WTC11 (cell line): Measurements from ENCODE around the gene HOXB8. TPM values are rescaled to one million over a fixed set of nuclear protein-coding genes. Genes with fewer than 3 reads are reported as not detected.
A peak's percentile ranks its signal among the peaks of the same experiment; 100 is the strongest.

Experiments
- ATAC-seq: fragments of 200-7000 bp; cut with Tn5 transposase; 2 replicates; pipeline ENCODE4 v1.10.0; 2021; ENCODE audit warnings: mild to moderate bottlenecking, moderate library complexity
- CTCF ChIA-PET: fragments of 300-600 bp; sonication (Branson Sonifier 250); formaldehyde crosslinking; loops from one replicate; lab custom pipeline; 2021; ENCODE audit warnings: antibody characterized with exemption; lab: Charles Lee
- POLR2A ChIA-PET: fragments of 350-600 bp; sonication (Branson Sonifier 250); formaldehyde crosslinking; loops from one replicate; lab custom pipeline; 2021; ENCODE audit warnings: antibody characterized with exemption; lab: Charles Lee
- DNase-seq: peaks from one replicate; pipeline ENCODE4 v3.0.0; 2021; ENCODE audit warnings: low spot score
- H3K27ac Mint-ChIP-seq: 2 replicates; pipeline ENCODE4 v1.8.0; 2021; ENCODE audit warnings: mixed read lengths
- H3K27me3 Mint-ChIP-seq: 2 replicates; pipeline ENCODE4 v1.8.0; 2021; ENCODE audit warnings: low read depth, mild to moderate bottlenecking, moderate library complexity, mixed read lengths
- H3K36me3 Mint-ChIP-seq: 2 replicates; pipeline ENCODE4 v1.8.0; 2021; ENCODE audit warnings: mixed read lengths
- H3K4me1 Mint-ChIP-seq: 2 replicates; pipeline ENCODE4 v1.8.0; 2022; ENCODE audit warnings: mixed read lengths
- H3K4me3 Mint-ChIP-seq: 2 replicates; pipeline ENCODE4 v1.8.0; 2021; ENCODE audit warnings: mild to moderate bottlenecking, moderate library complexity, mixed read lengths
- H3K9me3 Mint-ChIP-seq: 2 replicates; pipeline ENCODE4 v1.8.0; 2021; ENCODE audit warnings: mixed read lengths
- ATF2 ChIP-seq: sonication (generic); formaldehyde crosslinking; IDR thresholded peaks from 2 replicates; pipeline ENCODE4 v1.8.1; 2022; ENCODE audit warnings: low read depth, missing genetic modification reagents, borderline replicate concordance
- E2F5 ChIP-seq: sonication (generic); formaldehyde crosslinking; IDR thresholded peaks from 2 replicates; pipeline ENCODE4 v1.8.1; 2022; ENCODE audit warnings: mild to moderate bottlenecking, moderate library complexity, missing genetic modification reagents
- ESRRA ChIP-seq: sonication (generic); formaldehyde crosslinking; IDR thresholded peaks from 2 replicates; pipeline ENCODE4 v1.8.1; 2022; ENCODE audit warnings: mild to moderate bottlenecking, missing genetic modification reagents, borderline replicate concordance
- FOXJ3 ChIP-seq: sonication (generic); formaldehyde crosslinking; IDR thresholded peaks from 2 replicates; pipeline ENCODE4 v1.9.0; 2021; ENCODE audit warnings: missing genetic modification reagents, mild to moderate bottlenecking, borderline replicate concordance
- FOXP4 ChIP-seq: sonication (generic); formaldehyde crosslinking; IDR thresholded peaks from 2 replicates; pipeline ENCODE4 v1.8.0; 2022; ENCODE audit warnings: mild to moderate bottlenecking, missing genetic modification reagents
- GTF2I ChIP-seq: fragments of 250-450 bp; sonication (Bioruptor Pico); conservative IDR thresholded peaks from 2 replicates; pipeline ENCODE4 v1.4.0; 2021; ENCODE audit warnings: mild to moderate bottlenecking
- MLX ChIP-seq: sonication (generic); formaldehyde crosslinking; IDR thresholded peaks from 2 replicates; pipeline ENCODE4 v1.8.1; 2023; ENCODE audit warnings: mild to moderate bottlenecking, missing genetic modification reagents, moderate library complexity
- MYBL2 ChIP-seq: sonication (generic); formaldehyde crosslinking; IDR thresholded peaks from 2 replicates; pipeline ENCODE4 v1.8.1; 2023; ENCODE audit warnings: mild to moderate bottlenecking, moderate library complexity, missing genetic modification reagents
- OVOL2 ChIP-seq: fragments of 250-450 bp; sonication (Bioruptor Pico); IDR thresholded peaks from 2 replicates; pipeline ENCODE4 v1.9.0; 2021; ENCODE audit warnings: mild to moderate bottlenecking, borderline replicate concordance
- PREB ChIP-seq: sonication (generic); formaldehyde crosslinking; IDR thresholded peaks from 2 replicates; pipeline ENCODE4 v1.8.1; 2022; ENCODE audit warnings: mild to moderate bottlenecking, missing genetic modification reagents, moderate library complexity, borderline replicate concordance
- RELA ChIP-seq: sonication (generic); formaldehyde crosslinking; IDR thresholded peaks from 2 replicates; pipeline ENCODE4 v1.8.1; 2022; ENCODE audit warnings: missing genetic modification reagents, mild to moderate bottlenecking, borderline replicate concordance
- TCF7 ChIP-seq: sonication (generic); formaldehyde crosslinking; IDR thresholded peaks from 2 replicates; pipeline ENCODE4 v1.8.0; 2022; ENCODE audit warnings: mild to moderate bottlenecking, low read depth, missing genetic modification reagents, moderate library complexity
- TP53 ChIP-seq: sonication (generic); formaldehyde crosslinking; IDR thresholded peaks from 2 replicates; pipeline ENCODE4 v1.8.1; 2023; ENCODE audit warnings: mild to moderate bottlenecking, missing genetic modification reagents
- USF1 ChIP-seq: sonication (generic); formaldehyde crosslinking; IDR thresholded peaks from 2 replicates; pipeline ENCODE4 v1.8.0; 2022; ENCODE audit warnings: mild to moderate bottlenecking, missing genetic modification reagents
- USF2 ChIP-seq: sonication (generic); formaldehyde crosslinking; IDR thresholded peaks from 2 replicates; pipeline ENCODE4 v1.8.1; 2023; ENCODE audit warnings: mild to moderate bottlenecking, missing genetic modification reagents, moderate library complexity
- ZMAT4 ChIP-seq: fragments of 250-450 bp; sonication (Bioruptor Pico); IDR thresholded peaks from 2 replicates; pipeline ENCODE4 v1.9.0; 2021; ENCODE audit warnings: mild to moderate bottlenecking
- ZNF281 ChIP-seq: sonication (generic); formaldehyde crosslinking; IDR thresholded peaks from 2 replicates; pipeline ENCODE4 v1.8.0; 2023; ENCODE audit warnings: mild to moderate bottlenecking, missing genetic modification reagents
- total RNA-seq: library from RNA; stranded (reverse); gene quantifications from 3 replicates; pipeline ENCODE4 v1.2.3, GENCODE V29; 2021

The HOXB8 gene
- total RNA-seq, 1 experiment from 2014 or later = not detected

GRCh38 chr17:48569240-48569582 lies 45.9 kb downstream of the HOXB8 start:
- CTCF ChIA-PET = interaction anchor here (0.8 to 1.1 kb wide), 2 partner anchors 18 to 67 kb away, joined by 3 to 4 read pairs; no protein-coding TSS in a partner anchor
- Mint-ChIP-seq H3K27me3 (no peaks in the 10 kb centered on the region), H3K4me3 (no peak overlapping the region)
- POLR2A ChIA-PET = no interaction called here
- no peak for TF ChIP-seq RELA (CRISPR knock-in tag)
- TF ChIP-seq ESRRA (CRISPR knock-in tag) = no peak
- no peak for TF ChIP-seq TP53 (CRISPR knock-in tag)
- TF ChIP-seq ATF2 (CRISPR knock-in tag) = no peak
- no peak for TF ChIP-seq TCF7 (CRISPR knock-in tag)
- no peak for TF ChIP-seq MLX
- TF ChIP-seq E2F5 (CRISPR knock-in tag) = no peak
- no peak for TF ChIP-seq PREB (CRISPR knock-in tag)
- no peak for TF ChIP-seq OVOL2 (CRISPR knock-in tag)
- TF ChIP-seq FOXJ3 (CRISPR knock-in tag) = no peak
- TF ChIP-seq, all 79 proteins: peak for 0
- H3K9me3 Mint-ChIP-seq = no peaks in the 10 kb centered on the region
- no peak overlapping the region for H3K27ac Mint-ChIP-seq
- H3K36me3 Mint-ChIP-seq = no peaks in the 10 kb centered on the region
- ATAC-seq (no peak), DNase-seq (no peak)
- H3K4me1 Mint-ChIP-seq = peaks cover 33% of the 10 kb centered on the region

- TF ChIP-seq USF1 = peak; percentile 17; the same call in 1 of the 2 replicates
- no peak for TF ChIP-seq RELA (CRISPR knock-in tag)
- no peak for TF ChIP-seq FOXP4
- no peak for TF ChIP-seq GTF2I (CRISPR knock-in tag)
- TF ChIP-seq OVOL2 (CRISPR knock-in tag) = no peak
- TF ChIP-seq ZMAT4 (CRISPR knock-in tag) = no peak
- TF ChIP-seq MYBL2 (CRISPR knock-in tag) = no peak
- TF ChIP-seq ZNF281 (CRISPR knock-in tag) = no peak
- peak; percentile 42 for TF ChIP-seq USF2 (CRISPR knock-in tag)
- TF ChIP-seq, all 79 proteins: peak for 2
- Mint-ChIP-seq H3K4me3 (0 out of 2 replicates have a peak overlapping the region, but pooled peaks have one; percentile 25), H3K4me1 (peaks cover 33% of the 10 kb centered on the region), H3K9me3 (no peaks in the 10 kb centered on the region), H3K27ac (no peak overlapping the region), H3K27me3 (peaks cover 4% of the 10 kb centered on the region; the same call in 1 of the 2 replicates), H3K36me3 (no peaks in the 10 kb centered on the region)
- POLR2A ChIA-PET = no interaction called here
- CTCF ChIA-PET = interaction anchor here (0.6 to 1.1 kb wide), 2 partner anchors 18 to 68 kb away, joined by 3 to 4 read pairs (median 4); no protein-coding TSS in a partner anchor
- DNase-seq = no peak
- ATAC-seq = no peak
These were observed 46.4 kb downstream of the HOXB8 start for GRCh38 chr17:48568499-48569239.
